ENCODE results near the gene CCDC188. TPM values are rescaled to one million over a fixed set of nuclear protein-coding genes. Genes with fewer than 3 reads are reported as not detected.

Gene CCDC188
- total RNA-seq, 1 experiment from 2014 or later, result not detected

- H3K9me3 Mint-ChIP-seq, result no peaks in the 10 kb centered on the region
- DNase-seq (ENCODE audit: low spot score) (no peak), ATAC-seq (no peak)
- H3K4me1 Mint-ChIP-seq, result no peaks in the 10 kb centered on the region
- no peak for TF ChIP-seq E2F5 (CRISPR knock-in tag; IDR thresholded peaks at IDR 0.05)
- TF ChIP-seq HMGXB4 (CRISPR knock-in tag; IDR thresholded peaks at IDR 0.05), result no peak
- TF ChIP-seq ERG (CRISPR knock-in tag; IDR thresholded peaks at IDR 0.05), result no peak
- TF ChIP-seq GABPB1 (CRISPR knock-in tag; IDR thresholded peaks at IDR 0.05), result no peak
- no peak for TF ChIP-seq ATF3 (CRISPR knock-in tag; conservative IDR thresholded peaks at IDR 0.05)
- TF ChIP-seq ZNF423 (CRISPR knock-in tag; IDR thresholded peaks at IDR 0.05), result no peak
- no peak for TF ChIP-seq ZNF317 (CRISPR knock-in tag; IDR thresholded peaks at IDR 0.05; ENCODE audit: borderline replicate concordance, low read depth)
- no peak for TF ChIP-seq USF2 (CRISPR knock-in tag; IDR thresholded peaks at IDR 0.05)
- TF ChIP-seq NR3C1 (CRISPR knock-in tag; conservative IDR thresholded peaks at IDR 0.05; ENCODE audit: low read depth), result no peak
- TF ChIP-seq ZNF232 (CRISPR knock-in tag; IDR thresholded peaks at IDR 0.05), result no peak
- TF ChIP-seq ZNF512 (CRISPR knock-in tag; IDR thresholded peaks at IDR 0.05; ENCODE audit: borderline replicate concordance), result no peak
- TF ChIP-seq ZSCAN18 (CRISPR knock-in tag; IDR thresholded peaks at IDR 0.05), result no peak
- no peak for TF ChIP-seq NFE2L1 (CRISPR knock-in tag; IDR thresholded peaks at IDR 0.05)
- TF ChIP-seq TP53 (CRISPR knock-in tag; IDR thresholded peaks at IDR 0.05), result no peak
- no peak for TF ChIP-seq PREB (CRISPR knock-in tag; IDR thresholded peaks at IDR 0.05; ENCODE audit: borderline replicate concordance)
- no peak for TF ChIP-seq CREB1 (CRISPR knock-in tag; IDR thresholded peaks at IDR 0.05)
- TF ChIP-seq ATF1 (CRISPR knock-in tag; IDR thresholded peaks at IDR 0.05), result no peak
- TF ChIP-seq CREM (CRISPR knock-in tag; IDR thresholded peaks at IDR 0.05), result no peak
- H3K36me3 Mint-ChIP-seq, result no peaks in the 10 kb centered on the region
- H3K4me3 Mint-ChIP-seq, result no peak overlapping the region
- ChIA-PET POLR2A (no interaction called here), CTCF (interaction anchor here (1.3 kb wide), 1 partner anchor 9 kb away, joined by 4 read pairs; no protein-coding TSS in a partner anchor)
- no peaks in the 10 kb centered on the region for H3K27me3 Mint-ChIP-seq (ENCODE audit: low read depth)
- H3K27ac Mint-ChIP-seq, result no peak overlapping the region
Measured at GRCh38 chr22:20184501-20185165, 33.8 kb upstream of the CCDC188 start.

Data from WTC11 (cell line).